Bronchial epithelial cell (primary cell): ENCODE data around the gene DOCK1. TPM values are rescaled to one million over a fixed set of nuclear protein-coding genes. Genes with fewer than 3 reads are reported as not detected.

Source experiments
- DNase-seq: peaks from one replicate; pipeline ENCODE4 v3.0.0-alpha.2; 2010; ENCODE audit warnings: low read depth
- FAIRE-seq: peaks from 2 replicates; lab custom pipeline; 2011; peaks lifted over from hg19 to GRCh38; lab: Jason Lieb, UNC
- H3K27me3 ChIP-seq: 2 replicates; pipeline ENCODE4 v1.5.1; 2011; ENCODE audit warnings: low read length; ENCODE audit not compliant: control insufficient read depth, insufficient read depth
- H3K36me3 ChIP-seq: 2 replicates; pipeline ENCODE4 v1.5.1; 2011; ENCODE audit warnings: low read length; ENCODE audit not compliant: control insufficient read depth, insufficient read depth
- H3K4me3 ChIP-seq: 2 replicates; pipeline ENCODE4 v1.5.1; 2011; ENCODE audit warnings: mild to moderate bottlenecking, low read depth, low read length, control low read depth
- CTCF ChIP-seq: IDR thresholded peaks from 2 replicates; pipeline ENCODE4 v1.5.1; 2011; ENCODE audit warnings: mild to moderate bottlenecking, moderate library complexity, low read length, control low read depth, inconsistent platforms; ENCODE audit not compliant: insufficient read depth, severe bottlenecking
- total RNA-seq: library from RNA; depleted of rRNA; stranded (reverse); fragments of >200 nt; gene quantifications from 2 replicates; pipeline ENCODE4 v1.2.1, GENCODE V29; 2014

The DOCK1 gene
- total RNA-seq, 1 donor from 2014 or later = 173 TPM

GRCh38 chr10:127018298-127018650 is 113.0 kb downstream of the DOCK1 start:
- H3K36me3 ChIP-seq = peaks cover 15% of the 10 kb centered on the region
- FAIRE-seq = no peak
- no peaks in the 10 kb centered on the region for H3K27me3 ChIP-seq
- no peak for TF ChIP-seq CTCF
- no peak overlapping the region for H3K4me3 ChIP-seq
- DNase-seq = no peak

GRCh38 chr10:127018766-127019165 is 113.5 kb downstream of the DOCK1 start:
- DNase-seq (no peak), FAIRE-seq (no peak)
- Histone ChIP-seq H3K36me3 (peaks cover 17% of the 10 kb centered on the region), H3K27me3 (no peaks in the 10 kb centered on the region), H3K4me3 (no peak overlapping the region)
- TF ChIP-seq CTCF = no peak

GRCh38 chr10:127020260-127020659 is 115.0 kb downstream of the DOCK1 start:
- H3K4me3 ChIP-seq = no peak overlapping the region
- DNase-seq (no peak), FAIRE-seq (no peak)
- no peaks in the 10 kb centered on the region for H3K27me3 ChIP-seq
- no peak for TF ChIP-seq CTCF
- peaks cover 21% of the 10 kb centered on the region for H3K36me3 ChIP-seq

GRCh38 chr10:127021801-127022200 is 116.6 kb downstream of the DOCK1 start:
- FAIRE-seq (no peak), DNase-seq (no peak)
- H3K4me3 ChIP-seq = no peak overlapping the region
- no peaks in the 10 kb centered on the region for H3K27me3 ChIP-seq
- no peak for TF ChIP-seq CTCF
- H3K36me3 ChIP-seq = peaks cover 18% of the 10 kb centered on the region

GRCh38 chr10:127024685-127025435 is 119.6 kb downstream of the DOCK1 start:
- DNase-seq (no peak), FAIRE-seq (no peak)
- no peak for TF ChIP-seq CTCF
- Histone ChIP-seq H3K36me3 (peaks cover 22% of the 10 kb centered on the region), H3K4me3 (no peak overlapping the region), H3K27me3 (no peaks in the 10 kb centered on the region)

- DNase-seq (no peak), FAIRE-seq (no peak)
- no peak for TF ChIP-seq CTCF
- H3K36me3 ChIP-seq = peaks cover 24% of the 10 kb centered on the region
- H3K27me3 ChIP-seq = no peaks in the 10 kb centered on the region
- no peak overlapping the region for H3K4me3 ChIP-seq
These were observed 122.6 kb downstream of the DOCK1 start for GRCh38 chr10:127027786-127028185.
